ENCODE results near the gene SRRM4.

DNA sequence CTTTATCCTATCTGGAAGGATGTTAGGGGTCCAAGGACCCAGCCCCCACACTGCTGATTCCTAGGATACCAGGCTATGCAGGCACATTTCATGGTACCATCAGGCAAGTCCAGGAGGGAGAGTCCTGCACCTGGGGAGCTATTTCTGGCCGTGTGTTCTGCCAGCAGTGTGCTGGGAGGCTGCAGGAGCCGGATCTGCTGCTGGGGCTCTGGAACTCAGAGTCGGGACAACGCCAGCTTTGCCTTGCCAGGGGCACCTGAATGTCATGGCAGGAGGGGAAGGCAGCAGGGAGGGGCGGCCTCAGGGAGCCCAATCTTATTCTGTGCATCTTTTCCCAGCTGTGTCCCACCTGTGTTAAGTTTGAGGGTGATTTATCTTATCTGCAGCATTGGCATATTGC, 17.8 kb downstream of the SRRM4 start:
- TF ChIP-seq CTCF (IDR thresholded peaks at IDR 0.05; ENCODE audit: low read depth, low read length, missing input control) (no peak), MAX (IDR thresholded peaks at IDR 0.05) (no peak), JUND (IDR thresholded peaks at IDR 0.05) (no peak), EGR1 (IDR thresholded peaks at IDR 0.05; ENCODE audit: low read depth in 2 of 2) (no peak), SP1 (IDR thresholded peaks at IDR 0.05) (no peak), RXRA (IDR thresholded peaks at IDR 0.05) (no peak), NR2F2 (IDR thresholded peaks at IDR 0.05) (no peak), TAF1 (conservative IDR thresholded peaks at IDR 0.05) (no peak), RAD21 (IDR thresholded peaks at IDR 0.05) (no peak), HNF4A (conservative IDR thresholded peaks at IDR 0.05) (no peak), GABPA (IDR thresholded peaks at IDR 0.05 in 1 of 2, conservative IDR thresholded peaks at IDR 0.05 in 1 of 2) (no peak)
- TF ChIP-seq, protein P1, sequence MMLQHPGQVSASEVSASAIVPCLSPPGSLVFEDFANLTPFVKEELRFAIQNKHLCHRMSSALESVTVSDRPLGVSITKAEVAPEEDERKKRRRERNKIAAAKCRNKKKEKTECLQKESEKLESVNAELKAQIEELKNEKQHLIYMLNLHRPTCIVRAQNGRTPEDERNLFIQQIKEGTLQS (IDR thresholded peaks at IDR 0.05) = no peak
- TF ChIP-seq, protein P2, sequence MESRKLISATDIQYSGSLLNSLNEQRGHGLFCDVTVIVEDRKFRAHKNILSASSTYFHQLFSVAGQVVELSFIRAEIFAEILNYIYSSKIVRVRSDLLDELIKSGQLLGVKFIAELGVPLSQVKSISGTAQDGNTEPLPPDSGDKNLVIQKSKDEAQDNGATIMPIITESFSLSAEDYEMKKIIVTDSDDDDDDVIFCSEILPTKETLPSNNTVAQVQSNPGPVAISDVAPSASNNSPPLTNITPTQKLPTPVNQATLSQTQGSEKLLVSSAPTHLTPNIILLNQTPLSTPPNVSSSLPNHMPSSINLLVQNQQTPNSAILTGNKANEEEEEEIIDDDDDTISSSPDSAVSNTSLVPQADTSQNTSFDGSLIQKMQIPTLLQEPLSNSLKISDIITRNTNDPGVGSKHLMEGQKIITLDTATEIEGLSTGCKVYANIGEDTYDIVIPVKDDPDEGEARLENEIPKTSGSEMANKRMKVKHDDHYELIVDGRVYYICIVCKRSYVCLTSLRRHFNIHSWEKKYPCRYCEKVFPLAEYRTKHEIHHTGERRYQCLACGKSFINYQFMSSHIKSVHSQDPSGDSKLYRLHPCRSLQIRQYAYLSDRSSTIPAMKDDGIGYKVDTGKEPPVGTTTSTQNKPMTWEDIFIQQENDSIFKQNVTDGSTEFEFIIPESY (IDR thresholded peaks at IDR 0.05) = no peak
- TF ChIP-seq, protein P3, sequence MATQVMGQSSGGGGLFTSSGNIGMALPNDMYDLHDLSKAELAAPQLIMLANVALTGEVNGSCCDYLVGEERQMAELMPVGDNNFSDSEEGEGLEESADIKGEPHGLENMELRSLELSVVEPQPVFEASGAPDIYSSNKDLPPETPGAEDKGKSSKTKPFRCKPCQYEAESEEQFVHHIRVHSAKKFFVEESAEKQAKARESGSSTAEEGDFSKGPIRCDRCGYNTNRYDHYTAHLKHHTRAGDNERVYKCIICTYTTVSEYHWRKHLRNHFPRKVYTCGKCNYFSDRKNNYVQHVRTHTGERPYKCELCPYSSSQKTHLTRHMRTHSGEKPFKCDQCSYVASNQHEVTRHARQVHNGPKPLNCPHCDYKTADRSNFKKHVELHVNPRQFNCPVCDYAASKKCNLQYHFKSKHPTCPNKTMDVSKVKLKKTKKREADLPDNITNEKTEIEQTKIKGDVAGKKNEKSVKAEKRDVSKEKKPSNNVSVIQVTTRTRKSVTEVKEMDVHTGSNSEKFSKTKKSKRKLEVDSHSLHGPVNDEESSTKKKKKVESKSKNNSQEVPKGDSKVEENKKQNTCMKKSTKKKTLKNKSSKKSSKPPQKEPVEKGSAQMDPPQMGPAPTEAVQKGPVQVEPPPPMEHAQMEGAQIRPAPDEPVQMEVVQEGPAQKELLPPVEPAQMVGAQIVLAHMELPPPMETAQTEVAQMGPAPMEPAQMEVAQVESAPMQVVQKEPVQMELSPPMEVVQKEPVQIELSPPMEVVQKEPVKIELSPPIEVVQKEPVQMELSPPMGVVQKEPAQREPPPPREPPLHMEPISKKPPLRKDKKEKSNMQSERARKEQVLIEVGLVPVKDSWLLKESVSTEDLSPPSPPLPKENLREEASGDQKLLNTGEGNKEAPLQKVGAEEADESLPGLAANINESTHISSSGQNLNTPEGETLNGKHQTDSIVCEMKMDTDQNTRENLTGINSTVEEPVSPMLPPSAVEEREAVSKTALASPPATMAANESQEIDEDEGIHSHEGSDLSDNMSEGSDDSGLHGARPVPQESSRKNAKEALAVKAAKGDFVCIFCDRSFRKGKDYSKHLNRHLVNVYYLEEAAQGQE (IDR thresholded peaks at IDR 0.05) = no peak

Data from liver (tissue), 3 donors.